Measurements from ENCODE around the gene VDAC1.

- TF ChIP-seq POLR2A (IDR thresholded peaks at IDR 0.05; ENCODE audit: low read length): no peak
- TF ChIP-seq GATA1 (IDR thresholded peaks at IDR 0.05; ENCODE audit: low read depth, low read length): no peak
Observed at GRCh38 chr5:133957080-133957479, 47.7 kb downstream of the VDAC1 start.
